HL-60/S4 (cell line): Measurements from ENCODE around the gene FAM83B.
"Not testable (repeated sequence)": the region's sequence is repeated elsewhere in the genome, so short reads cannot be mapped to it uniquely, and the experiment has no call there.

ENCODE experiments used
- in situ Hi-C: fragments of 300-500 bp; cut with MboI; formaldehyde crosslinking; loops from 2 replicates; pipeline ENCODE4 v1.14.3; 2022; ENCODE audit warnings: low sequenced_read_pairs

FAM83B gene

GRCh38 chr6:54860739-54861138 is 14.2 kb downstream of the FAM83B start:
- in situ Hi-C loops, result no loop called here

- in situ Hi-C loops, result no loop called here
These were observed 15.5 kb downstream of the FAM83B start for GRCh38 chr6:54861905-54862616.

GRCh38 chr6:54864272-54864671 is 17.7 kb downstream of the FAM83B start:
- in situ Hi-C loops, result no loop called here

- in situ Hi-C loops, result no loop called here
These were observed 18.6 kb downstream of the FAM83B start for GRCh38 chr6:54865091-54865631.

- in situ Hi-C loops, result no loop called here
These were observed 22.0 kb downstream of the FAM83B start for GRCh38 chr6:54868556-54868955.

- in situ Hi-C loops, result no loop called here
These were observed 27.0 kb downstream of the FAM83B start for GRCh38 chr6:54873599-54873998.

GRCh38 chr6:54874349-54875048 is 27.9 kb downstream of the FAM83B start:
- in situ Hi-C loops, result no loop called here

GRCh38 chr6:54875539-54875938 is 29.0 kb downstream of the FAM83B start:
- in situ Hi-C loops, result no loop called here

- in situ Hi-C loops, result no loop called here
These were observed 29.8 kb downstream of the FAM83B start for GRCh38 chr6:54876365-54876764.

GRCh38 chr6:54876871-54877270 is 30.3 kb downstream of the FAM83B start:
- in situ Hi-C loops, result no loop called here

GRCh38 chr6:54877713-54878317 is 31.2 kb downstream of the FAM83B start:
- in situ Hi-C loops, result no loop called here

- in situ Hi-C loops, result no loop called here
These were observed 32.1 kb downstream of the FAM83B start for GRCh38 chr6:54878718-54879117.

- in situ Hi-C loops, result no loop called here
These were observed 32.8 kb downstream of the FAM83B start for GRCh38 chr6:54879188-54879985.

- in situ Hi-C loops, result no loop called here
These were observed 34.6 kb downstream of the FAM83B start for GRCh38 chr6:54881067-54881730.

- in situ Hi-C loops, result not testable (repeated sequence)
These were observed 35.3 kb downstream of the FAM83B start for GRCh38 chr6:54881891-54882290.

GRCh38 chr6:54886932-54887584 is 40.5 kb downstream of the FAM83B start:
- in situ Hi-C loops, result no loop called here

- in situ Hi-C loops, result no loop called here
These were observed 45.0 kb downstream of the FAM83B start for GRCh38 chr6:54891536-54891935.

GRCh38 chr6:54892831-54893230 is 46.3 kb downstream of the FAM83B start:
- in situ Hi-C loops, result no loop called here

- in situ Hi-C loops, result no loop called here
These were observed 47.2 kb downstream of the FAM83B start for GRCh38 chr6:54893818-54894217.

GRCh38 chr6:54896302-54896701 is 49.7 kb downstream of the FAM83B start:
- in situ Hi-C loops, result no loop called here
